HG02870 (cell line): ENCODE measurements around the gene SEPTIN8.
"Not testable (repeated sequence)": the region's sequence is repeated elsewhere in the genome, so short reads cannot be mapped to it uniquely, and the experiment has no call there.

ENCODE experiments used
- ATAC-seq: cut with Tn5 transposase; IDR thresholded peaks from one replicate; pipeline ENCODE4 v1.9.1; 2021; ENCODE audit warnings: mild to moderate bottlenecking, moderate library complexity; ENCODE audit not compliant: unreplicated experiment

SEPTIN8 gene

GRCh38 chr5:132812781-132813598, 36.0 kb upstream of the SEPTIN8 start, which contains the start of gene SOWAHA:
SOWAHA (plus strand) TSS chr5:132813302; CDS start chr5:132813622, 320 bp downstream.
- no peak for ATAC-seq

GRCh38 chr5:132812123-132812765, 35.2 kb upstream of the SEPTIN8 start:
- ATAC-seq = no peak

GRCh38 chr5:132810605-132811004, 33.6 kb upstream of the SEPTIN8 start:
- no peak for ATAC-seq

- no peak for ATAC-seq
Measured at GRCh38 chr5:132808866-132809265, 31.8 kb upstream of the SEPTIN8 start.

- no peak for ATAC-seq
Measured at GRCh38 chr5:132808448-132808847, 31.4 kb upstream of the SEPTIN8 start.

- no peak for ATAC-seq
Measured at GRCh38 chr5:132807163-132807838, 30.3 kb upstream of the SEPTIN8 start.

GRCh38 chr5:132806804-132807162, 29.7 kb upstream of the SEPTIN8 start:
- not testable (repeated sequence) for ATAC-seq

GRCh38 chr5:132805872-132806271, 28.8 kb upstream of the SEPTIN8 start:
- ATAC-seq = not testable (repeated sequence)

GRCh38 chr5:132804219-132804618, 27.2 kb upstream of the SEPTIN8 start:
- not testable (repeated sequence) for ATAC-seq

- ATAC-seq = not testable (repeated sequence)
Measured at GRCh38 chr5:132802685-132803066, 25.6 kb upstream of the SEPTIN8 start.

GRCh38 chr5:132802044-132802684, 25.1 kb upstream of the SEPTIN8 start:
- ATAC-seq = no peak

GRCh38 chr5:132800545-132800944, 23.5 kb upstream of the SEPTIN8 start:
- ATAC-seq = no peak

- ATAC-seq = no peak
Measured at GRCh38 chr5:132799392-132799791, 22.4 kb upstream of the SEPTIN8 start.

- ATAC-seq = no peak
Measured at GRCh38 chr5:132797651-132798050, 20.6 kb upstream of the SEPTIN8 start.

- no peak for ATAC-seq
Measured at GRCh38 chr5:132791026-132791425, 14.0 kb upstream of the SEPTIN8 start.

- no peak for ATAC-seq
Measured at GRCh38 chr5:132790201-132790865, 13.3 kb upstream of the SEPTIN8 start.

- no peak for ATAC-seq
Measured at GRCh38 chr5:132788990-132789886, 12.2 kb upstream of the SEPTIN8 start.

- ATAC-seq = no peak
Measured at GRCh38 chr5:132788508-132788907, 11.5 kb upstream of the SEPTIN8 start.

- ATAC-seq = no peak
Measured at GRCh38 chr5:132787076-132787475, 10.0 kb upstream of the SEPTIN8 start.

- ATAC-seq = no peak
Measured at GRCh38 chr5:132785864-132786263, 8.8 kb upstream of the SEPTIN8 start.
